ENCODE results near the gene NOP56.

The NOP56 gene, protein sequence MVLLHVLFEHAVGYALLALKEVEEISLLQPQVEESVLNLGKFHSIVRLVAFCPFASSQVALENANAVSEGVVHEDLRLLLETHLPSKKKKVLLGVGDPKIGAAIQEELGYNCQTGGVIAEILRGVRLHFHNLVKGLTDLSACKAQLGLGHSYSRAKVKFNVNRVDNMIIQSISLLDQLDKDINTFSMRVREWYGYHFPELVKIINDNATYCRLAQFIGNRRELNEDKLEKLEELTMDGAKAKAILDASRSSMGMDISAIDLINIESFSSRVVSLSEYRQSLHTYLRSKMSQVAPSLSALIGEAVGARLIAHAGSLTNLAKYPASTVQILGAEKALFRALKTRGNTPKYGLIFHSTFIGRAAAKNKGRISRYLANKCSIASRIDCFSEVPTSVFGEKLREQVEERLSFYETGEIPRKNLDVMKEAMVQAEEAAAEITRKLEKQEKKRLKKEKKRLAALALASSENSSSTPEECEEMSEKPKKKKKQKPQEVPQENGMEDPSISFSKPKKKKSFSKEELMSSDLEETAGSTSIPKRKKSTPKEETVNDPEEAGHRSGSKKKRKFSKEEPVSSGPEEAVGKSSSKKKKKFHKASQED

DNA sequence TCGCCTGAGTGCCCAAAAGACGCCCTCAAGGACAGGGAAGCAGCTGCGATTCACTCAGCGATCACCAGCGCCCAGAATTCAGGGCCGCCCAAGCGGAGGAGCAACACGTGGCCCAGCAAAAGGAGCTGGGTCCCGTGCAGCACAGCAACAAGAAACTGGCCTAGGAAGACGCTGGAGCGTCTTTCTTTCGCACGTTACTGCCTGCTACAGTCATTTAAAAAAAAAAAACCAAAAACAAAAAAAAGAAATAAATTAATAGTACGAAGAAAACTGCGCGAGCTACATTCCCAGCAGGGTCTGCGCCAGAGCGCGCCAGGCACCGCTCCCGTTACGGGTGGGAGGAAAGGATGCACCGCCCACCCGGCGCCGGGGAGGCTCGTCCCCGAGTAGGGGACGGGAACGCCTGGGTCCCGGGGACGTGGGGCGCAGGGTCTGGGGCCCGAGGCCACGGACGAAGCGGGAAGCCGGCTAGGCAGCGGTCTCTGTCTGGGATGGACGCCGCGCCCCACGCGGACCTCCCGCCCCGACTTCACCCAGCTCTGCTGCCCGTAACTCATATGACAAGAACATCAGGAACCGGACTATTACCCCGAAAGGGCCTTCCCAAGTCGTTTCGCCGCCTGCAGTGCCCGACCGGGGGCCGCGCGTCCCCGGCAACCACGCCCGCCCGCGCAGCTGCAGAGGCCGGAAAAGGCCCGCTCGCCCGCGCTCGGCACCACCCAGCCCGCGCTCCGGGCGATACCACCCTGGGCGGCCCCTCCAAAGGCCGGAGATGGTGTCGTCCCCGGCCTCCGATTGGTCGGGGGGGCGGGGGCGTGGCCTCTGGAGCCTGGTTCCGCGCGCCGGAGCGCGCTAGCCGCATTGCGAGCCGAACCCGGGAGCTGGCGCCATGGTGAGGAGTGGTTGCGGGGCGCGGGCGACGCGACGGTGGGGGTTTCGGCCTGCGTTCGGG lies at the start of gene NOP56:
Gene NOP56, plus strand, starts transcription at position 861 of the 952 bp plus-strand sequence. Its CDS starts 29 bp downstream, at position 890.
- peak; percentile 80 to 95 for DNase-seq

DNA sequence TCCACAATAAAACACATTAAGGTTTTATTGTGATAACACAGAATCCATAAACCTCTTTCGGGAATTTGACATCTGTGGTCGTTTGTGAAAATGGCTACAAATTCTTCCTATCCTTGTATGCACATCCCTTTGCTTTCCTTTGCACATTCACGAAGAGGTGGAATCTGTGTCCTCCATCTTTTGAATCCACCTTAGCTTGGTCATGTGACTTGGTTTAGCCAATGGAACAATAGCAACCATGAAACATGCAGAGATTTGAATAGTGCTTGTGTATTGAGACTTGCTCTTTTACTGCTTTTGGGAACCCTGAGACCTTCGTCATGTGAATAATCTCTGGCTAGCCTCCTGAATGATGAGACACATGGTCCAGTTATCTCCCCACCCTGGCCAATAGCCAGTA lies 49.7 kb upstream of the NOP56 start:
- DNase-seq, result no peak

DNA sequence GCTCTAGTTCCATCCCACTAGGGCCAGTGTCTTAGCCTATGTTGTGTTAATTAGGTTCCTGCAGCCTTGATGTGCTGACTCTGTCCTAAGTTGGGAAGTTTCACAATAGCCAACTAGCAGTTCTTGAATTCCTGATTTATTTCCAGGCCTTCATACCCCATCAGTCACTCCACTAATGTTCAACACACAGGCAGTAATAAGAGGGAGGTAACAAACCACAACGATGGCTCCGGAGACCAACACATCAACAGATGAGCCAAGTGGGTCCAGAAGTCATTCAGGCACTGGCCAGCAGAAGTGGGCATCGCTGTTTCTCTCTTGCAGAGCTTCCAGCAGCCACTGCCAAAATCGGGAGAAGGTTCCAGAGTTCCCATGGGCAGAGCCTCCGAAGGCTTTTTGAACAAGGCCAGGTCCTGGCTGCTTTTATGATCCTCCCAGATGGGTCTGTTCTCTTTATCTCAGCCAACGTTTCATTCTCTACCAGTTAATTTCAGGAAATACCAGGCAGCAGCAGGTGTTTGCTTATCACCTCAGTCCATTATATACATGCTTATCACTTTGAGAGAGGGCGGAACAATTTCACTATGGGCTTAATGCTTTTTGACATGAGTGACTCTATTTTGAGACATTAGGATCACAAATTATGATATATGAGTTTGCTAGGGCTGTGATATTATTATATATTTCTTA lies 48.5 kb upstream of the NOP56 start:
- DNase-seq, result no peak

DNA sequence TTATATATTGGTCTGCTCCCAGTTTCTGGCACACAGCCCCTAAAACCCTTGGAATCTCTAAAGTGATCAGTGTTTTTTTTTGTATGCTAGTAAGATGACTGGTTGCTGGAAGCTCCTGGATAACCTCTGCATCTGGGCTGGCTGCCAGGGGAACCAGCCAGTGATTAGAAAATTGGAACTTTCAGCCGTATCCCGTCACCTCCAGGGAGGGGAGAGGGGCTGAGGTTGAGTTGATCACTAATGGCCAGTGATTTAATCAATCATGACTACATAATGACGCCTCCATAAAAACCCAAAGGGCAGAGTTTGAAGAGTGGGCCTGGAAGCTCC lies 48.0 kb upstream of the NOP56 start:
- no peak for DNase-seq

DNA sequence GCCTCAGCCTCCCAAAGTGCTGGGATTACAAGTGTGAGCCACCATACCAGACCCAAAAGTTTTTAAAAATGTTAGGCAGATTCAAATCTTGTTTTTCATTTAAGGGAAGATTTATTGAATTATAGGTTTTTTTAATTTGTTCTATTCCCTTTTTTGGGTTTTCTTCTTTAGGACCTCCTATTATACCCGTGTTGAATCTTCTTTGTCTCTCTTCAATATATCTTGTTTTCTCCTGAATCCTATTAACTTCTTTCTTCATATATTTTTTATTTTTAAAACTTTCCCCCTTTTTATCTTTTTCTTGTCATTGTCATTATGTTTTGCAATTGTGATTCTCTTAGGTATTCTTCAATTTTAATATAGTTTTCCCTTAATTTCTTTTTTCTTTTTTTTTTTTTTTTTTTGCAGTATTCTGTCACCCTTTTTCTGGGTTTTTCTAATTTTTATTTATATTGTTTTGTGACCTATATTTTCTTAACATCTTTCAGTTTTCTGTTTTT lies 45.9 kb upstream of the NOP56 start:
- no peak for DNase-seq

DNA sequence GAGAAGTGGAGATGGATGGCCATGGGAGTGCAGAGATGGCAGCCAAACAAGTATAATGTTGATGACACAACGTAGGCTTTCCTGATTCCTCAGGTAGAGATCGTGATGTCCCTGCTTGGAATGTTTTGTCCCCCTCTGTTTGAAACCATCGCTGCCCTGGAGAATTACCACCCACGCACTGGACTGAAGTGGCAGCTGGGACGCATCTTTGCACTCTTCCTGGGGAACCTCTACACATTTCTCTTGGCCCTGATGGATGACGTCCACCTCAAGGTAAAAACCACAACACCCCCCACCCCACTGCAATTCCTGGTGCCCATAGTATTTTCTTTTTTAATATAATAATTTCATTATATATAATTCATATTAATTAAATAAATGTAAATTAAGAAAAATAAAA lies 42.1 kb upstream of the NOP56 start:
- DNase-seq, result no peak

DNA sequence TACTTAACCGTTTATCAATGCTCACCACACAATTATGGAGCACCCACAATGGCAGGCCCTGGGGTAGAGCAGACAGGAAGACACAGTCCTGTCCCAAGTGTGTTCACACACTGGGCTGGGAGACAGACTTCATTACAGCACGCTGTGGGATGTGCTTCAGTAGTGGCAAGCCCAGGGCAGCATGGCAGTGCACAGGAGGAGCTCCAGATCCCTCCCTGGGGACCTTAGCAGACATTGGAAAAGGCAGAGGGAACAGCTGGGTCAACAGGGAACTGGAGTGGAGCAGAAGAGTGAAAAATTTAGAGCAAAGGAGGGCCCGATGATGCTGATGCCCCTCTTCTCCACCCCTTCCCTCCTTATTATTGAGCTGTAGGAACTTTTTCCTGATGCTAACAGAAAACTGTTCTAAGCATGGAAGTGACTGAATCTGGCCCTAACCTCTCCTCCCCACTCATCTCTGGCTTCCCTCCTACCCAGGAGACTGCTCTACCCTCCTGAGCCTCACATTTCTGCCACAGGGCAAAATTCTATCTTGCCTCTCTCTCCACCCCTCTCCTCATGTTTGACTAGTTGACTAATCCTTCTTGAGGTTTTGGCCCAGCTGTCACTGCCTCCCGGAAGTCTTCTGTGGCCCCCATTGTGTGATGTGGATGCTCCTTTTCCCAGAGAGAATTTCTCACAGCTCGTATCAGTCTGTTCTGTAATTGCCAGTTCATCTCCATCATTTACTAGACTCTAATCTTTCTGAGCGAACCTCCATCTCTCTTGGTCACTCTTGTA lies 41.3 kb upstream of the NOP56 start:
- no peak for DNase-seq

DNA sequence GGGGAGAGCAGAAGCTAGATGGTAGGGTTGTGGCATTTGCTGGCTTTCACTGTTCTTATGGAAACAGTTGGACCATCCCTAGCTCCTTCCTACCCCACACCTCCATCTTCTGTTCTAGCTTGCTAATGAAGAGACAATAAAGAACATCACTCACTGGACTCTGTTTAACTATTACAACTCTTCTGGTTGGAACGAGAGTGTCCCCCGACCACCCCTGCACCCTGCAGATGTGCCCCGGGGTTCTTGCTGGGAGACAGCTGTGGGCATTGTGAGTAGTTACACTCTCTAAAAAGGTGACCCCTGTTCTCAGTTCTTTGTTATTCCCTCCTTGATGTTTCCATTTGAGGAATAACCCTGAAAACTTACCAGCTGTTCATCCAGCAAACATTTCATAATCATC lies 40.4 kb upstream of the NOP56 start:
- DNase-seq, result no peak

DNA sequence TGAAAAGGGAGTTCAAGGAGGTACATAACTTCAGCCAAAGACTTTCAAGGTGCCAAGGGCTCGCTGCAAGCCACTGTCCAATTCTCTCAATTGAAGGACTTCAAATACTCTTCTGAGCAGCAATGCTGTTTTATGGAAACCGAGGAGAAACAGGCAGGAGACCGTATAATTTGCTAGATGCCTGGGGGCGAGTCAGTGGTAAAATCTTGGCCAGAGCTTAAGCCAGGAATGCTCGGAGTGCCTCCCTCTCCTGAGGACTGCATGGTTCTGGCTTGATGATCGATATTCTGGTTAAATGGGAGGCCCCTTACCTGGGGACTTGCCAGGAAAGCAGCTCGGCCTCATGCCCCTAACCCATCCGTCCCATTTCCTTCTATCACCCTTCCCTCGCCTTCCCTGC lies 35.8 kb upstream of the NOP56 start:
- DNase-seq, result no peak

DNA sequence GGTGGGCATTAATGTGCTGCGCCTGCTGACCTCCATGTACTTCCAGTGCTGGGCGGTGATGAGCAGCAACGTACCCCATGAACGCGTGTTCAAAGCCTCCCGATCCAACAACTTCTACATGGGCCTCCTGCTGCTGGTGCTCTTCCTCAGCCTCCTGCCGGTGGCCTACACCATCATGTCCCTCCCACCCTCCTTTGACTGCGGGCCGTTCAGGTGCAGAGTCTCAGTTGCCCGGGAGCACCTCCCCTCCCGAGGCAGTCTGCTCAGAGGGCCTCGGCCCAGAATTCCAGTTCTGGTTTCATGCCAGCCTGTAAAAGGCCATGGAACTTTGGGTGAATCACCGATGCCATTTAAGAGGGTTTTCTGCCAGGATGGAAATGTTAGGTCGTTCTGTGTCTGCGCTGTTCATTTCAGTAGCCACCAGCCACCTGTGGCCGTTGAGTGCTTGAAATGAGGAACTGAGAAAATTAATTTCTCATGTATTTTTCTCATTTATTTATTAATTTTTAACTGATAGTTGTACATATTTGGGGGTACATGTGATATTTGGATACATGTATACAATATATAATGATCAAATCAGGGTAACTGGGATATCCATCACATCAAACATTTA lies 35.2 kb upstream of the NOP56 start:
- DNase-seq, result no peak

DNA sequence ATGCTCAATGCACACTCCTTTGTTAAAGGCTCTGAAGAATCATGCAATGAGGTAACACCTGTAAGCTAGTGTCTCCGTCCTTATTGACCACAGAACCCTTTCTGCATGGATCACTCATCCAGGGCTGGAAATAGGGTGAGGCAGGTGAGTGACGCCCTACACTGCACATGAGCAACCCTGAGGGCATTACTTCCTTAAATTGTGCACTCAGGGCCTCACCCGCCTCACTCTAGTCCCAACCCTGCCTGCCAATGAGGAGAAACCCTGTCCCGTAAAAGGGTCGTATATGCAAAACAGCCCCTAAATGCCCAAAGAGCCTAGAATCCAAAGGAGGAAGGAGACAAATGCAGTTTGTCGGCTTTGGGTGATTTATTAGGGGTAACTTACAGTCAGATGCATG lies 33.6 kb upstream of the NOP56 start:
- no peak for DNase-seq

DNA sequence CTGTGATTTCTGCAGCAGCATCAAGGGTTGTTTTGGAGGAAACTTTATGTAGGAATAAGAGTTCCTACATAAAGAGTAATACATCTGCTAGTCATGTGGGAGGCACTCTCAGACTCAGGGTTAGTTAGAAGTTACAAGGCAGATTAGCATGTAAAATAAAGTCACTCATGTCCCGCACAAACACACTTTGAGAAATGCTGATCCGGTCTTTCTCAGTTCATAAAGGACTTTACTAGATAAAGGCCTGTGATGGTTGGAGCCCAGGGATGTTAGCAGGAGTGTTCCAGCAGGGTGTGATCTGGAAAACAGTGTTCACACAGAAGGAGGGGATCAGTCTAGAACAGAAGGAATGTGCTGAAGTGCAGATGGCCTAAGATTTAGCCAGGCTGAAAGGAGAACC lies 33.1 kb upstream of the NOP56 start:
- no peak for DNase-seq

DNA sequence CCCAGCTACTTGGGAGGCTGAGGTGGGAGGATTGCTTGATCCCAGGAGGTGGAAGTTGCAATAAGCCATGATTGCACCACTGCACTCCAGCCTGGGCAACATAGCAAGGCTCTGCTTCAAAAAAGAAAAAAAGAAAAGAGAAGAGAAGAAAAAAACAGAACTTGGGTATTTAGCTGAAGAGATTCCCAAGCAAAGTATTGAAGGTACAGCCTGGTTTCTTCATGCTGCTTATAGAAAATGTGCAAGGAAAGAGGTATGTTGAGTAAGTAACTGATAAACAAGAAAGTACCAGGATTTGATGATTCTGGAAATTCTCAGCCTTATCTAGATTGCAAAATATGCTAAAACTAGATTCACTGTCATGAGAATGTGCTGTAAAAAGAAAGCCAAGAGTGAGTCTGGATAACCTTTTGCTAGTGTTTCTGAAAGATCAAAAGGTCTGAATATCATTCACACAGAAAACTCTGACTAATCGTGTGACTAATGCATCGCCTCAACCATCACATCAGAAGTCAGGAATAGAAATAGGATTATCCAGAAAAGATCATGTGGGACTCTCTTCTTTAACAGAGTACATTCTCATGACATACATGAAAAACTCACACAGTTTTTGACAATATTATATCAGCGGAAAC lies 32.4 kb upstream of the NOP56 start:
- DNase-seq, result peak; percentile 3 to 38

DNA sequence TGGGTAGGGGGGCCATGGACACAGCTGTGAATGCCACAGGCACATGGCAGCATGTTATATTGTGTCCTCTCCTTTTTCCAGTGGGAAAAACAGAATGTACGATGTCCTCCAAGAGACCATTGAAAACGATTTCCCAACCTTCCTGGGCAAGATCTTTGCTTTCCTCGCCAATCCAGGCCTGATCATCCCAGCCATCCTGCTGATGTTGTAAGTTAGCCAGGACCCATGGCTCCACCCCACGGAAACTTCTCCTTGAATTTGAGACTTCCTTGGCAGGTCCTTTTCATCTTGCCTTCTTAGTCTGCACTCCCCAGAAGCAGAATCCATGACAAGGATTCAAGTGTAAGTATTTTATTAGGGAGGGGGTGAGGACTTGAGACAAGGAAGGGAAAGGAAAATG lies 28.2 kb upstream of the NOP56 start:
- DNase-seq, result no peak

DNA sequence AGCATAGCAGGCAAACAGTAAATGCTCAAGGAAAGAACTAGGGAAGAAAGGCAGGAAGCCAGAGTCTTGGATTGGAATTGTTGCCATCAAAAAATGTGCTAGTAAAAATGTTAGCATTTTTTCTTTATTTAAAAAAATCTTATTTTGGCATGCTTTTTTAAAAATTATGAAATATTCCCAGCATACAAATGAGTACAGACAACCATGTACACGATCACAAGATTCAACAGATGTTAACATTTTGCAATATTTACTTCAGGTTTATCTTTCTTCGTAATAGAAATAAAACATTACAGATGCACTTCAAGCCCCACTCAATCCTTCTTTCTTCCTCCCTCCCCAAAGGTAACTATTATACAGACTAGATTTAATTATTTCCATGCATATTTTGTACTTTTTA lies 27.4 kb upstream of the NOP56 start:
- no peak for DNase-seq

DNA sequence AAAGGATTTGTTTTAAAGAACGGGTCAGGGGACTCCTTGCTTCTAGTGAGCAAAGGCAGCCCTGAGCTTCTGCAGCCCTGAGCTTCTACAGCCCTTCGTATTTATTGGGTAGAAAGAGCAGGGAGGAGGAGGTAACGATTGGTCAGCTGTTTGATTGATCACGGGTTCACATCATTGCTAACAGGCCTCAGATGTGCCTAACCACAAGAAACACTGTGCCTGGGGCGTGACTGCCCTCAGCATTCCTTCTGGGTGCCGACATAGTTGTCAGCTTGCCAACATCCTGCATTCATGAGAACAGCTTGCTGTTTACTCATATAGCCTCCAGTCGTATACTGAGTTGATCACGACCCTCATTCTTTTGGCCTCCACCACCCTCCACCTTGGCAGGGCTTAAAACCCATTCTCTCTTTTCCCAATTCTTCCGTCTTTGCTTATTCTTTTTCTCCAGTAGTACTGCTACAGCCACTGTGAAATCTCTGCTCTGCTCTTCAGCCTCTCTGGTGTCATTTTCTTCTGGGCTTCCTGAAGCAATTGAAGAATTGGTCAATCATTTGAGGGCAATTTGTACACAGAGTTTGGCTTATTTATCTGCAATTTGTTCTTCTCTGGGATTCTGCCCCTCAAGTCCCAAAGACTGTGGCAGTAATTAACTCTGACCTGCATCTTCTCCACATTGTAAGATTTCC lies 25.4 kb upstream of the NOP56 start:
- no peak for DNase-seq

DNA sequence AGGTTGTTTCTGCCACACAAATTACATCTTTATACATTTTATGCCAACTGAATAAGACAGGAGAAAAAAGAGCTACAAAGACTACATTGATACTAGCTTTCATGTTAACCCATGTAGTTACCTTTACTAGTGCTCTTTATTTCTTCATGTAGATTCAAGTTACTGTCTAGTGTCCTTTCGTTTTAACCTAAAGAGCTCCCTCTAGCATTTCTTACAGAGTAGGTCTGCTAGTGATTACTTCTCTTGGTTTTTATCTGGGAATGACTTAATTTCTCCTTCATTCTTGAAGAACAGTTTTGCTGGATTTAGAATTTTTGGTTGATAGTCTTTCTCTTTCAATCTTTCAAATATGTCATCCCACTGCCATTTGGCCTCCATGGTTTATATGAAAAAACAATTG lies 21.2 kb upstream of the NOP56 start:
- DNase-seq, result no peak

DNA sequence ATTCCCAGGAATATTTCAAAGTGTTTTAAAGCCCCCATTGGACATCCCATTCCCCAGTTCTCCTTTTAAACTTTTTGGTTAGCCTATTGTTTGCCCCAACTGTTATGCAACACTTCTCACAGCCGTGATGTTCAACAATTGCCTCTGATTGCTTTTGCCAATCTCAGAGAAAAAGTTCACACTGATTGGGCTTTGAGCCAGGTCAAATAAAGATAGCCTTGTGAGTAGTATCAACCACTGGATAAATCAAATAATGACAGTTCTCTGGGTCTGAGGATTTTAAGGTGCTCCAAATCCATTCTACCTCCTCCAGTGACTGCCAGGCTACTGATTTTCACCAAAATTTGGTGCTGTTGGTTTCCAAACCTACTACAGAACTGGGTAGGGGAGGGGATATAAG lies 19.1 kb upstream of the NOP56 start:
- no peak for DNase-seq

DNA sequence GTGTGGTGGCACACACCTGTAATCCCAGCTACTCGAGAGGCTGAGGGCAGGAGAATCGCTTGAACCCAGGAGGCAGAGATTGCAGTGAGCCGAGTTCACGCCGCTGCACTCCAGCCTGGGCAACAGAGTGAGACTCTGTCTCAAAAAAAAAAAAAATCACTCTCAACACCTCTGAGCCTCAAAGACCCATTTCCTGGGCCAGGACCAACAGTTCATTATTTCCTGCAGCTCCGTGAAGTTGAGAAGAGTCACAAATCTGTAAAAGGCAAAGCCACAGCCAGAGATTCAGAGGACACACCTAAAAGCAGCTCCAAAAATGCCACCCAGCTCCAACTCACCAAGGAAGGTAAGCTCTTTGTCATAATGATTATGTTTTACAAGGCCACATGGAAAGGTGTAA lies 15.2 kb upstream of the NOP56 start:
- no peak for DNase-seq

DNA sequence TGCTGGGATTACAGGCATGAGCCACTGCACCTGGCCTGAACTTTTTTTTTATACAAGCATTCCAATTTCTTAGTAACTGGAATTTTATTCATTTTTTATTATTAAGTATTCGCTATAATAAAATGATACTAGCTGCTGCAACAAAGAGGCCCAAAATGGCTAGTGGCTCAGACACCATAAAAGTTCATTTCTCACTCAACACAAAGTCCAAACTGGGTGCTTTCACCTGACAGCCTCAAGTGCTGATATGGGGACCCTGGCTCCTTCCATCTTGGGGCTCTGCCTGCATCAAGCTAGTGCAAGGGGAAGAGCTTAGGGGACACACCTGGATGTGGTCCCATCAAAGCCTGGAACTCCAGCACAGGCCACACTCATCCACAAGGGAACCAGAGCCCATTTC lies 12.2 kb upstream of the NOP56 start:
- no peak for DNase-seq

DNA sequence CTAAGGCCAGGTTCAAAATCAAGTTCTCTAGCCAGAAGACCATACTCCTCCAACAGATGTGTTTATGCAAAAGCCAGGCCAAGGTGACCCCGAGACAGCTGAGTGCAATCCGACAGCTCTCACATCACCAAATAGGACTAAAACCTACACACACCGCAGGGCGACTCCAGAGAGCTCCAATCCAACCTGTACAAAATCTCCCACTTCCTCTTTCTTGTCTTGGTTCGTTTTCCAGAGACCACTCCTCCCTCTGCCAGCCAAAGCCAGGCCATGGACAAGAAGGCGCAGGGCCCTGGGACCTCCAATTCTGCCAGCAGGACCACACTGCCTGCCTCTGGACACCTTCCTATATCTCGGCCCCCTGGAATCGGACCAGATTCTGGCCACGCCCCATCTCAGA lies 11.5 kb upstream of the NOP56 start:
- DNase-seq, result no peak

All from inflammatory macrophage treated with lipopolysaccharide for 1 hour (primary cell).